Panc1 (cell line): ENCODE data around the gene RAPGEF1. TPM values are rescaled to one million over a fixed set of nuclear protein-coding genes. Genes with fewer than 3 reads are reported as not detected.

Experiments used
- ATAC-seq: fragments of 200-7000 bp; cut with Tn5 transposase; 2 replicates; pipeline ENCODE4 v1.9.1; 2020; ENCODE audit warnings: mild to moderate bottlenecking, moderate library complexity
- BruUV-seq: library from RNA; stranded (reverse); fragments of 400-500 nt; replicated peaks from 2 replicates; lab custom pipeline; 2021; lab: Mats Ljungman, UMichigan
- CTCF ChIA-PET: fragments of 300-600 bp; sonication (Branson Sonifier 250); formaldehyde crosslinking; loops from one replicate; lab custom pipeline; 2022; ENCODE audit warnings: antibody characterized with exemption; lab: Charles Lee
- POLR2A ChIA-PET: fragments of 300-600 bp; sonication (Branson Sonifier 250); formaldehyde crosslinking; loops from one replicate; lab custom pipeline; 2022; ENCODE audit warnings: antibody characterized with exemption; lab: Charles Lee
- DNase-seq: peaks from one replicate; pipeline ENCODE4 v3.0.0-alpha.2; 2010; ENCODE audit warnings: low read depth, low spot score
- H3K27ac ChIP-seq: 2 replicates; pipeline ENCODE4 v1.5.1; 2011; ENCODE audit warnings: mild to moderate bottlenecking, low read length, inconsistent platforms
- H3K27me3 ChIP-seq: fragments of 200-500 bp; sonication (Bioruptor generic); 2 replicates; pipeline ENCODE4 v1.6.0; 2014; ENCODE audit warnings: low read length, inconsistent platforms; ENCODE audit not compliant: control insufficient read depth, insufficient read depth
- H3K36me3 ChIP-seq: fragments of 200-500 bp; sonication (Bioruptor generic); 2 replicates; pipeline ENCODE4 v1.5.1; 2014; ENCODE audit warnings: inconsistent platforms, mild to moderate bottlenecking, low read length, moderate library complexity; ENCODE audit not compliant: control insufficient read depth, insufficient read depth
- H3K4me1 ChIP-seq: 2 replicates; pipeline ENCODE4 v1.5.1; 2011; ENCODE audit warnings: inconsistent platforms, mild to moderate bottlenecking, low read length, moderate library complexity; ENCODE audit not compliant: control insufficient read depth, insufficient read depth
- H3K4me3 ChIP-seq, 2 experiments: 2 replicates each; pipeline ENCODE4 v1.5.1; 2011 to 2012; ENCODE audit warnings: low read depth in 2 of 2, low read length in 2 of 2, mild to moderate bottlenecking in 2 of 2, inconsistent platforms in 1 of 2, moderate library complexity in 1 of 2
- H3K9me3 ChIP-seq: fragments of 200-500 bp; sonication (Bioruptor generic); 2 replicates; pipeline ENCODE4 v1.5.1; 2014; ENCODE audit warnings: low read depth, mild to moderate bottlenecking, inconsistent platforms, low read length, moderate library complexity; ENCODE audit not compliant: control insufficient read depth, insufficient read depth
- CTCF ChIP-seq: fragments of 450-650 bp; IDR thresholded peaks from 2 replicates; pipeline ENCODE4 v1.5.1; 2017; ENCODE audit warnings: mild to moderate bottlenecking
- POLR2AphosphoS5 ChIP-seq: IDR thresholded peaks from 2 replicates; pipeline ENCODE4 v1.6.1; 2012; ENCODE audit warnings: mild to moderate bottlenecking, low read depth, low read length, moderate library complexity
- REST ChIP-seq, 2 experiments: IDR thresholded peaks; 2 replicates each; pipeline ENCODE4 v1.6.1; 2011 to 2012; ENCODE audit warnings: low read depth in 2 of 2, control low read depth in 1 of 2, low read length in 1 of 2, mild to moderate bottlenecking in 1 of 2, moderate library complexity in 1 of 2; ENCODE audit not compliant: insufficient read depth in 1 of 2
- SIN3A ChIP-seq: IDR thresholded peaks from 2 replicates; pipeline ENCODE4 v1.6.1; 2012; ENCODE audit warnings: low read depth, mild to moderate bottlenecking, low read length, moderate library complexity, borderline replicate concordance; ENCODE audit not compliant: insufficient read depth
- TCF7L2 ChIP-seq: IDR thresholded peaks from 2 replicates; pipeline ENCODE4 v1.6.1; 2011; ENCODE audit warnings: mild to moderate bottlenecking, low read depth, low read length, inconsistent platforms
- in situ Hi-C: cut with HindIII; loops from 2 replicates; pipeline ENCODE4 v1.10.0; 2016; ENCODE audit warnings: low sequenced_read_pairs, low pct_unique_long_range_greater_than_20kb
- intact Hi-C: fragments of 100-400 bp; cut with micrococcal nuclease; formaldehyde crosslinking; loops from one replicate; pipeline ENCODE4 v1.10.0; 2022; ENCODE audit not compliant: unreplicated experiment
- total RNA-seq: library from RNA; stranded (reverse); gene quantifications from one replicate; pipeline ENCODE4 v1.2.1, GENCODE V29; 2021; ENCODE audit not compliant: unreplicated experiment

The RAPGEF1 gene
- total RNA-seq, 1 experiment from 2014 or later = 86.8 TPM

GRCh38 chr9:131657940-131658339 is 81.9 kb downstream of the RAPGEF1 start:
- ChIA-PET CTCF (no interaction called here), POLR2A (interaction anchor here (0.7 to 0.8 kb wide), 2 partner anchors 80 to 576 kb away, joined by 3 to 4 read pairs; no protein-coding TSS in a partner anchor)
- Histone ChIP-seq H3K4me3 (peak overlapping the region in 1 of 2 experiments; percentile 37; a peak in 2 of 4 replicates), H3K27ac (peak overlapping the region; percentile 95), H3K4me1 (peaks cover 62% of the 10 kb centered on the region), H3K9me3 (no peaks in the 10 kb centered on the region), H3K36me3 (no peaks in the 10 kb centered on the region), H3K27me3 (no peaks in the 10 kb centered on the region)
- TF ChIP-seq SIN3A = no peak
- TF ChIP-seq CTCF = no peak
- no peak for TF ChIP-seq POLR2AphosphoS5
- TF ChIP-seq TCF7L2 = no peak; the same call in 1 of the 2 replicates
- TF ChIP-seq REST (IDR thresholded peaks at IDR 0.05; ENCODE audit: insufficient read depth in 1 of 2, low read depth in 2 of 2, low read length in 1 of 2) = no peak
- DNase-seq (no peak), ATAC-seq (peak; percentile 56)
- intact Hi-C loops (no loop called here), in situ Hi-C loops (no loop called here)
- BruUV-seq = no TSS peak

- in situ Hi-C loops = no loop called here
- POLR2A ChIA-PET = interaction anchor here (0.7 kb wide), 1 partner anchor 576 kb away, joined by 4 read pairs; no protein-coding TSS in a partner anchor
Measured at GRCh38 chr9:131657456-131657855, 82.4 kb downstream of the RAPGEF1 start.

More at GRCh38 chr9:131657456-131657855, 82.4 kb downstream of the RAPGEF1 start:
- CTCF ChIA-PET = no interaction called here
- BruUV-seq = no TSS peak
- Histone ChIP-seq H3K36me3 (no peaks in the 10 kb centered on the region), H3K4me3 (no peak overlapping the region; a peak in 1 of 4 replicates), H3K4me1 (peaks cover 62% of the 10 kb centered on the region), H3K9me3 (no peaks in the 10 kb centered on the region), H3K27ac (peak overlapping the region; percentile 95), H3K27me3 (no peaks in the 10 kb centered on the region)
- intact Hi-C loops = no loop called here
- peak; percentile 85 for ATAC-seq
- TF ChIP-seq CTCF = no peak
- TF ChIP-seq POLR2AphosphoS5 = no peak
- no peak for TF ChIP-seq TCF7L2
- DNase-seq = no peak
